Measurements from ENCODE around the gene OR7G2.
A peak's percentile ranks its signal among the peaks of the same experiment; 100 is the strongest.

OR7G2 gene

DNA sequence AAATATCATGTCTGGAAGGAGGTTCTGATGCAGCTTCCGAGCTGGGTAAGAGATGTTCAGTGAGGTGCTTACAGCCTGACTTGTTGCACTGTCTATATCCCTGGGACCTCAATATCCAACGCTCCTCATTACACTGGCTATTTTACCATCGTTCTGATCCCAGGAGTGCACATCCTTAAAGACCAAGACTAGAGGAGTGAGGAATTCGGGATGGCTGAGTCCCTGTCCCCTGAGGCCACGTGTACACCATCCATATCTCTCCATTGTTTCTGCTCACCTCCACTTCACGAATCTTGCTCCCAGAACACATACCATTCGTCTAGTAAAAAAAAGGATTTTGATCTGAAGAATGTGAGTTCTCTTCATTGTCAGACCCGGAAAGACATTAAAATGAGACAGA is at the start of gene OR7G2:
Gene OR7G2 (minus strand): TSS at position 101 of the 400 bp plus-strand sequence. CDS start 4,232 bp downstream, outside the sequence.
- DNase-seq (ENCODE audit: low read depth), result no peak

DNA sequence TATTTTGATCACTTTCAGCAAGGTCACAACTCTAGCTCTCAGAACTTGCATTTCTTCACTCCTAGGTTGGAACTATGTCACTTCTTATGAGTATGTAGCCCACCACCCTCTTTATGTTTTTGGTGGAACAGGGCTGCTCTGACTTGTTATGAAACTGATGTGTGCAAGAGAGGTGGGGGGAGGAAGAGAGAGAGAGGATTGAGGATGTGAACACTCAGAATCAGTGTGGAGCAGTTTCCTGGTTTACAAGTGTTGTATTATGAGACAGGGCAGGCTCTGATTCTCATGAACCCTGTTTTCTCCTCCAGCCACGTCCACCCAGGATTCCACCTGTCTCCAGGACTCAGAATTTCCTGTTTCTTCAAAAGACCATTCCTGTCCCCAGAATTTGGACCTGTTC is 49.0 kb upstream of the OR7G2 start:
- DNase-seq (ENCODE audit: low read depth), result no peak

DNA sequence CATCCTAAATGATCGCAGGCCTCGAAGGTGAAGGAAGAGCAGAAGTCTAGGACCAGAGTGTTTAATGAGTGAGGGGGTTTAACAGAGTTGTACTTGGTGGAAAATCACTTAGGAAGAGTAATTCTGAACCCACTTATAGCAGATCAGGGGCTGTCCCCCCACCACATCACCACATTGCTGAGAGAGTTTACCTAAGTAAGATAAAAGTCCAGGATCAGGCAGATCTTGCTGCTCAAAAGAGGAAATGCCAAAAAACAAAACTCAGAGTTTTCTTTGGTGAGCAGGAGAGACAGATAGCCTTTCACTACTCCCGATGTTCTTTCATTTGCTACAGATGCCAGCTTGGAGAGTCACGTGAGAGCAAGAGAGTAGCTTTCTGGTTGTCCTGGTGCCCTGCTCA is 48.3 kb upstream of the OR7G2 start:
- no peak for DNase-seq (ENCODE audit: low read depth)

DNA sequence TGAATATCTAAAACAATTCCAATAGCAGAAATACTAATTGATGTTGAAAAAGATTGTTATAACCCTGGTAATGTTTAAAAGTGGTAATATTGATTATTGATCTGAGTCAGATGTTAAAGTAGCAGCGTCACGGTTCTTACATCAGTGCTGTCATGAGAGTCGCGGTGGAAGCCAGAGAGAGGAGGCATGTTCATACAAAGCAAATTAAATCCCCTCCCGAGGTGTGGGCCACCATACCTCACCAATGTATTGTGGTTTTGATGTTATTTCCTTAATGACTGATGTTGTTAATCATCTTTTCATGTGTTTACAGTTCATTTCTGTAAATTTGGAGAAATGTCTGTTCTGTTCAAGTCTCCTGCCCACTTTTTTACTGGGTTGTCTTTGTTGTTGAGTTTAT is 44.1 kb upstream of the OR7G2 start:
- DNase-seq (ENCODE audit: low read depth), result no peak

DNA sequence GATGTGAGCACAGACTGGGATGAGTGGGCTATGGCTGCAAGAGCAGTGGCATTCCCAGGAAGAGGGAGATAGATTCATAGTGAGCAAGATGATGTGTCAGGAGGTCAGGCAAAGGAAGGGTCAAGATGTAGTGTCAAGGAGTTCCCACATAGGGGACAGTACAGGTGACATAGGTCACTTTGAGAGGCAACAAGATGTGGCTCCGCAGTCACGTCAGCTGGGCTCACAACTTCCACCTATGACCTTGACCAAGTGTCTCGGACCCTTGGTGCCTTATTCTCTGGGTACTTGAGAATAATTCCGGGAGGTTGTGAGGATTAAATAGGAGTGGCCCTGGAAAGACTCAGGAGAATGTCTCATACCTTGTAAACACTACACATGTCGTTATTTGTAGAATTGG is 43.4 kb upstream of the OR7G2 start:
- no peak for DNase-seq (ENCODE audit: low read depth)

DNA sequence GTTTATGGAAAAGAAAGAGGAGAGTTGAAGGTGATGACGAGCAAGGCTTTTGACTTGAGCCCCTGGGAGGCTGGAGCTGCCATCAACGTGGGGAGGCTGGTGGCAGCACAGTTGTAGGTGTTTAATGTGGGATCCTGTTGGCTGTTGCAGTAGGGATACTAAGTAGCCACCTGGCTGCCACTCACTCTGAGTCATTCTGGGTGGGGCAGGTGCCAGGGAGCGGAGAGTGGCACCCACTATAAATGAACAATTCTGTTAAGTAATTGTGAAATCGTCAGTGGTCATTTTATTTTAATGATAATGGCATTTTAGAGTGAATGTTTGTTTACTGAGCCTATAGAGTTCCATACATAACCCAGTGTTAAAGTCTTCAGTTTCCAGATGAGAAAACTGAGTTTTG is 42.7 kb upstream of the OR7G2 start:
- no peak for DNase-seq (ENCODE audit: low read depth)

DNA sequence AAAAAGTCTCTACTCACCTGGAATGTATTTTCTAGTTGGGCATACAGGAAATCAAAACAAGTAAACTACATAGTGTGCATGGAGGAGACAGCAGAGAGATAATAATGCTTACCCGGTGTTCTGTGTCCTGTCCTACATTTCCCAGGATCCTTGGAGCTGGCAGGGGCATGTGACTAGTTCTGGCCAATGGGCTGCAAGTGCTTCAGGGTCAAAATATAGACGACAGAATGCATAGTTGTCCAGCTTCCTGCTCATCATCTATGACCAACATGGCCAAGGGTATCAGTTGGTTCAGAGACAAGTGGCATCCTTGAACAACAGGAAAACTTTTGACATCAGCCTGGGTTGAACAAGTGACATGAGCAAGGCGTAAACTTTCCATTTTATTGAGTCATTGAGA is 41.4 kb upstream of the OR7G2 start:
- DNase-seq (ENCODE audit: low read depth), result no peak

DNA sequence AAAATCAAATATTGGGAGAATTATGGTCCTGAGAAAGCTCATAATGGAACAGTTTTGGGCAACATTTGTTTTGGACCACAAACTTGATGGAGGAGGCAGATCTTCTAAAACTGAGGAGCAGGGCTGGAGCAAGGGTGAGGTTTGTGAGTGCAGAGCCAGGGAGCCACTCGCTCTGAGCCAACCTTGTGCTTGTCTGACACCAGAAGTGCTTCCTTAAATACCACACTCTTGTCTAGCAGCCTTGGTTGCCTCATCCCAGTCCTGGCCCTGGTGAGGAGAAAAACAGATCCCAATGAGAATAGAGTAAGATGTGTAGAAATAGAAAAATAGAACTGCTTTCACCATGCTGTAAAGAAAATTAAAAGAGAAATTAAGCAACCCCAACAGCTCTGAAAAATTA is 39.6 kb upstream of the OR7G2 start:
- no peak for DNase-seq (ENCODE audit: low read depth)

DNA sequence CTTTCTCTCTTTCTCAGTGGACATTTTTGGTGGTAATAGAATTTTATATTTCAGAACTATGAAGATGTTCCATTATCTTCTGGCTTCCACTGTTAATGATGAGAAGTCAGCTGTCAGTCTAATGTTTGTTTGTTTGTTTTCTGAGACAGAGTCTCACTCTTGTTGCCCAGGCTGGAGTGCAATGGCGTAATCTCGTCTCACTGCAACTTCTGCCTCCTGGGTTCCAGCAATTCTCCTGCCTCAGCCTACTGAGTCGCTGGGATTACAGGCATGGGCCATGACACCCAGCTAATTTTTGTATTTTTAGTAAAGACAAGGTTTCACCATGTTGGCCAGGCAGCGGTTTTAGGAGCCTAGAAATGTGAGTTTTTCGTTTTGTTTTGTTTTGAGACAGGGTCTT is 37.6 kb upstream of the OR7G2 start:
- DNase-seq (ENCODE audit: low read depth), result no peak

DNA sequence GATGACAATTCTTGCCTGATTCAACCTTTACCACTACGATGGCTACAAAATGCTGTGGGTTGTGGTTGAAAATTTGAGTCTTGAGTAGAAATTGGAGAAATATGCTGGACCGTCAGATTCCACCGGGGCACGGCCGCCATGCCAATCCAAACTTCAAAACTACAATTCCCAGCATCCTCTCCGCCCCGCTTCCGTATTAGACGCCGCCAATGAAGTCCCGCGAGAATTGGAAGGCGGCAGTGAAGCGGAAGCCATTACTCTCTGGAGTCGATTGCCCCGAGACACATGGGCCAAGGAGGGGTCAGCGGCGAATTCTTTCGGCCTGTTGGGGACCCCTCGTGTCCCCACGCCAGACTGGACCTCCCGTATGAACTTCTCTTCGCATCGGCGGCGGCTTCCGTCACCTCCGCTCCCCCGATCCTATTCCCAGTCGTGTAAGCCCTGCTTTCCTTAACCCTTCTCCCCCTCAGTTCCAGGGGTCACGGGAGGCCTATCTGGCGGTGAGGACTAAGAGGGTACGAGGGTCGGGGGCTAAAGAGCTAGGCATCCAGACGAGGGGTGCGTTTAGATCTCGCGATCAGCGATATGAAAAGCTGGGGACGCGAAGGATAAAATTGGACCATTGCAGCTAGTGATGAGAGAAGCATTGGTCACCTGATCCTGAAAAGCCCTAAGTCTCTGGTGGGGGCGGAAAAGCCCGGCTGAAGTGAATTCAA is 33.0 kb upstream of the OR7G2 start, which contains the start of gene ZNF317:
Gene ZNF317 (plus strand): TSS at position 239 of the 716 bp plus-strand sequence. CDS start 15,620 bp downstream, outside the sequence.
- peak; percentile 94 for DNase-seq (ENCODE audit: low read depth)

DNA sequence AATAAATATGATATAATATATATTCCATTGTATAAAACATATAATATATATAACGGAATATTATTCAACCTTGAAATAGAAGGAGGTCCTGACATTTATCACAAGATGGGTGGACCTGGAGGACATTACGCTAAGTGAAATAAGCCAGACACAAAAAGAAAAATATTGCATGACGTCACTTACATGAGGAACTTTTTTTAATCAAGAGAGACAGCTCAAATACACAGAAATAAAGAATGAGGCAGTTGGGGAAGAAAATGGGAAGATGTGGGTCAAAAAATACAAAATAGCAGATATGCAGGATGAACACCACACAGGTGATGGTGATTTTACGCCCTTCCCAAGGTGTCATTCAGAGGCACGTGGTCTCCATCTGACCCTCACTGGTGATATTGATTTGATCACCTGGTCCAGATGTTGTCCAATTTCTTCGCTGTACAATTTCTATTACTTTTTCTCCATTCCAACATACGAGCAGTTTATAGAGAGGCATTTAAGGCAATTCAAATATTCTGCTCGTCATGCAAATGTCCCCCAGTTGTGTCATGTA is 32.4 kb upstream of the OR7G2 start:
- no peak for DNase-seq (ENCODE audit: low read depth)

DNA sequence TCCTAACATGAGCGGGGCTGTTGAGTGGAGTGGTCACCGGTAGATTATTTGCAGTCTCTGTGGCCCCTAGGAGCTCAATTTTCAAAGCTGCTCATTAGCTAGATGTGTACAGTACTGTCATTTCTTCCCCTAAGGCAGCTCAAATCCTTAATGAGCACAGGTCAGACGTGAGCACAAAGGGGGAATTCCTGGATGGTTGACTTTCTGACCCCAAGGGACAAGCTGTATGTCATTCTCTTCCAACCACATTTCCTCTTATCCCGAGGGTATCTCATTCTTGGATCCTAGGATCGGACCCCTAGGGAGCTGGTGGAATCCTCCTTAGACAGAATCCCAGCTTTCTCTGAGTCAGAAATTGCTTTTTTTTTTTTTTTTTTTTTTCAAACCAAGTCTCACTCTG is 25.1 kb upstream of the OR7G2 start:
- DNase-seq (ENCODE audit: low read depth), result no peak

DNA sequence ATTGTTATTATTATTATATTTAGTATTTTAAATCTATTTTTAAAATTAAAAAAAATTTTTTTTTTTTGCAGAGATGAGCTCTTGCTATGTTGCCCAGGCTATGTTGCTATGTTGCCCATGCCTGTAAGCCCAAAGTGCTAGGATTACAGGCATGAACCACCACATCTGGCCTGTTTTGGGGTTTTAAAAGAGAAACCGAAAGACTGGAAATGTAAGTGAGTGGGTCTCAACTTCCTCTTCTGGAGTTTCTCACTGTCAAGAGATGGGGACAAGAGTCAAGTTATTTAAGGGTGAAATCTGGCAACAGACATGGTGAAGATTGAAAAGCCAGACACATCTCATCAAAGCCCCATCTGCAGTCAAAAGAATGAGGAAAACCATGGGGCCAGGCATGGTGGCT is 23.7 kb upstream of the OR7G2 start:
- no peak for DNase-seq (ENCODE audit: low read depth)

DNA sequence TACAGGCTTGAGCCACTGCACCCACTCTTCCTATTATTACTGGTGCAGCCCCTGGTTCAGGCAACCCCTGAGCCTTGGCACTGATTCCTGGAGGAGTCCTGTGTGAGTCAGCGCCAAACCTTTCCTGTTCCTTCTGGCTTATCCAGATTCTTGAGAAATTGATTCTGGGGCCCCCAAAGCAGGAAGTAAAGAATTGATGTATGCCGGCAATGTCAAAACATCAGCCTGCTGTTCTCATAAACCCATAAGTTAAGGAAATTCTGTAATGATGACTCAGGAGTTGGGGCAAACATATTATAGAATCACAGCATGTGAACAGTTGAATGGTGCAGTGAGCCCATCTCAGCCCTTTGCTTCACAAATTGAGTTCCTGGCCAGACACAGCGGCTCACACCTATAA is 20.9 kb upstream of the OR7G2 start:
- DNase-seq (ENCODE audit: low read depth), result no peak

DNA sequence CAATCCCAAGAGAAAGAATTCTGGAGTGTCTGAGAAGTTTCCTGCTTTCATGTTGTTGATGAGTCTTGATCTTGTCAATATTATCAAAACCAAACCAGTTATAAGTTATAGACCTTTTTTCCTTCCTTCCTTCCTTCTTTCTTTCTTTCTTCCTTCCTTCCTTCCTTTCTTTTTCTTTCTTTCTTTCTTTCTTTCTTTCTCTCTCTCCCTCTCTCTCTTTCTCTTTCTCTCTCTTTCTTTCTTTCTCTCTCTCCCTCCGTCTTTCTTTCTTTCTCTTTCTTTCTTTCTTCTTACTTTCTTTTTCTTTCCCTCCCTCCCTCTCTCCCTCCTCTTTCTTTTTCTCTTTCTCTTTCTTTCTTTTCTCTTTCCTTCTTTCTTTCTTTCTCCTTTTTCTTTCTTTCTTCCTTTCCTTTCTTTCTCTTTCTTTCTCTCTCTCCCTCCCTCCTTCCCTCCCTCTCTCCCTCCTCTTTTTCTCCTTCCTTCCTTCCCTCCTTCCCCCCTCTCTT is 19.7 kb upstream of the OR7G2 start, which contains the start of gene OR7G3:
Gene OR7G3 (minus strand): TSS at position 51 of the 506 bp plus-strand sequence. CDS start 0 bp downstream, at position 51.
- DNase-seq (ENCODE audit: low read depth), result no peak

DNA sequence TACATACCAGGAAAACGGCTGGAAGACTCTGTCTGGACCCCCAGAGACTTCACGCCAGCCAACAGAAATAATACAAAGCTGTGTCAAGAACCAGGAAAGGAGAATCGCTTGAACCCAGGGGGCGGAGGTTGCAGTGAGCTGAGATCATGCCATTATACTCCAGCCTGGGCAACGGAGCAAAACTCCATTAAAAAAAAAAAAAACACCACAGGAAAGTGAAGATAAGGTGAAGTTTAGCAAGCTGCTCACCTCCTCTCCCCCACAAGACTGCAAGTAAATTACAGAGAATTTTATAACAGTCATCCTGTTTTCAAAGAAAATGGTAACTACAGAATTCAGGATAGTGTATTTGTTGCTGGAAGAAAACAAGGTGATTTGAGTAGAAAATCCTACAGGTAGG is 9.3 kb upstream of the OR7G2 start:
- no peak for DNase-seq (ENCODE audit: low read depth)

DNA sequence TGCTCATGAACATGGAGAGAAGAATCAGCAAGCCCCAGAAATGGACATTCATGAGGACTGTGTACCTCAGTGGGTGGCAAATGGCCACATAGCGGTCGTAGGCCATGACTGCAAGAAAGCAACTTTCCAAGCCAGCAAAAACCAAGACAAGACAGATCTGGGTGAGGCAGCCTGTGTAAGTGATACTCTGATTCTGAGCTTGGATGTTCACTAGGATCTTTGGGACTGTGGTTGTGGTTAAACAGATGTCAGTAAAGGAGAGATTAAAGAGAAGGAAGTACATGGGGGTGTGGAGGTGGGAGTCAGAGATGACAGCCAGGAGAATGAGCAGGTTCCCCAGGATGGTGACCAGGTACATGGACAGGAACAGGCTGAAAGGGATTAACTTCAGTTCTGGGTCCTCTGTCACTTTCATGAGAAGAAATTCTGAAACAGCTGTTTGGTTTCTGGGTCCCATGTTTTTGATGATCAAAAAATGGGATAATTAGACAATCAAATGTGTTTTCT is 8.1 kb upstream of the OR7G2 start, which contains the start of gene OR7G1:
Gene OR7G1 (minus strand): TSS at position 457 of the 507 bp plus-strand sequence. CDS start 0 bp downstream, at position 457.
- no peak for DNase-seq (ENCODE audit: low read depth)

DNA sequence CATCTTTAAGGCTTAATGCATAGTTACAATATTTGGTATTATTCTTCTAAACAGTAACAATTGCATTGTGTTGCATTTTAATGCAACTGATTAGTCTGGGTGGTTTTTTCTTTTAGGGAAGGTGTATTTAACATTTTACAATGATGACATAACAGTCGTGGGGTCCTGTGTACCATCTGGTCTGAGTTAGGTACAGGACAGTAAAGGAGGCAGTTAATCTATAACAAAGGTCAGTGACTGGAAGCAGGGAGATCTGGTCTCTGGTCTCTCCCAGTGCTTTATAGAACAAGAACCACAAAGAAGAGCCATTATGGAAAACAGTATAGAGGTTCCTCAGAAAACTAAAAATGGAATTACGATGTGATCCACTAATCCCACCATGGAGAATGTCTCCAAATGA is 2.7 kb upstream of the OR7G2 start:
- no peak for DNase-seq (ENCODE audit: low read depth)

DNA sequence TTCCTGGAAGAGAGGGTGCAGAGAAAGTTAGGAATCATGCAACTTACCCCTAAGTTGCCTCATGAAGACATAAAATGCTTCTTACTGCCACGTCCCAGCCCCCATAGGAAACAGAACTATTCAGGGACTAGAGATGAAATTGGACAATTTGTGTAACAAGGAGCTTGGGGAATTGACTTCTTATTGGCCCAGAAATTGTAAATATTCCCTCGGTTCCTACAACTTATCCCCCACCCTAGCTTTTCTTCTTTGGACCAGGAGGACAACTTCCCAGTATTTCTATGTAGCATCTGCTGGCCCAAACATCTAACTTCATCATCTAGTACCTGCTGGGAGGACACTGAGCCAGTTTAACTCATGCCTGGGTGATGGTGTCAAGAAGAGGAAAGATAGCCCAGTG is 20.5 kb downstream of the OR7G2 start, which contains the start of gene OR1M1:
Gene OR1M1 (plus strand): TSS at position 301 of the 400 bp plus-strand sequence. CDS start 6,184 bp downstream, outside the sequence.
- no peak for DNase-seq (ENCODE audit: low read depth)

DNA sequence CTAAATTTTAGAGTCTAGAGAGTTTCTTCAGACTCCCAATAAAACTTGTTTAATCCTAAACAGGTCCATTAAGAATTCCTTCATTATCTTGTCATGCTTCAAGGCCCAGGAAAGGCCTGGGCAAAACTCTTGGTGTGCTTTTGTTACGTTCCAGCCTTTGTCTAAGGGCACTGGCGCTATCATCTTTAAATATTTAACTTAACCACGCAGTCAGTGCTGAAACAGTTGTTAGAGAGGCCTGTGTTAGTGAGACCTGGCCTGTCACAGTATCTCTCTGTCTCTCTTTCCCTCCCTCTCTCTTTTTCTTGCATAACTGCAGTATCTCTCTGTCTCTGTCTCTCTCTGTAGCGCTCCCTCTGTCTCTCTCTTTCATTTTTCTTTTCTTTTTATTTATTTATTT is 28.6 kb downstream of the OR7G2 start:
- no peak for DNase-seq (ENCODE audit: low read depth)

DNA sequence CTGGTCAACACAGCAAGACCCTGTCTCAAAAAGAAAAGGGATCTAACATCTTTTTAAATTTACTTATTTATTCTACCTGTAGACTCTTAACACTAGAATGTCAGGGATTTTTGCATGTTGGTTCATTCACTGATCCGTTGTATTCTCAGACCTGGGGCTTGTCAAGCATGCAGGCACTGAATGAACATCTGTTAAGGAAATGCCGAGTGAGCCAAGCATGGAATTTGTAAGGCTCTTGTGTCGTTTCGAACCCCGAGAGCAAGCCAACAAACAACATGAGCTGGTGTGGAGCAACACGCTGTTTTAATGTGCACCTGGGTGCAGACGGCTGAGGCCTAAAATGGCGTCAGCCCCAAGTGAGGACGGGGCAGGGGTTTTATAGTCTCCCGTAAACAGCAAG is 30.4 kb downstream of the OR7G2 start:
- no peak for DNase-seq (ENCODE audit: low read depth)

DNA sequence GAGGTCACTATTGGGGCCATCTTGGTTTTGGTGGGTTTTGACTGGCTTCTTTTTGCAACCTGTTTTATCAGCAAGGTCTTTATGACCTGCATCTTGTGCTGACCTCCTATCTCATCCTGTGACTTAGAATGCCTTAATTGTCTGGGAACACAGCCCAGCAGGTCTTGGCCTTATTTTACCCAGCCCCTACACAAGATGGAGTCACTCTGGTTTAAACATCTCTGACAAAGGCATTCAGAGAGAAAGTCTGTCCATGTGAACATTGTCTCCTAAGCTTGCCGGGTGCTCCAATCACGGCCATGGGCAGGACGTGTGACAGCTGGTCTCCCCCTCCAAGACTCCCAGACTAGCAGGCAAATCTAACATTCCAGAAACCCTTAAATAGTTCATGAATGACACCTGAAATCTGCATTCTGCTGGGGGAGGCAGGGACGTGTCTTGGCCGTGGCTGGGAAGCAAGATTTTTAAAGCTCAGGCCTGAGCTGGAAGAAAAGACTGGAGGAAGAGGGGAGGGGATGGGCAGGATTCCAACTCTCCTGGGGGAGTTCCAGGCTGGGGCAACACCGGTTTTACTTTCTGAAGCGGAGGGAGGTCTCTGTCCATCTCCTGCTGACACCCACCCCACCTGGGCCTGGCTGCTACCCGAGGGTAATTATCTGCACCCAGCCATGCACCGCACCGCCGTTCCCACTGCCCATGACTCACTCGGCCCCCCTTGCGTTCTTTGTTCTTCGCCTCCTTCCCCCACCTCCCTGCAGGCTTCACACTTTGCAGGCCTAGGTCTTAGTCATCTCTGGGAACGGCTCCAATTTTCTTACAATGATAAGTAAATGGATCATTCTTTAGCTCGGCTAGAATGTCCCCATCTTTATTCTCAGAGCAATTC is 32.0 kb downstream of the OR7G2 start:
- DNase-seq (ENCODE audit: low read depth), result peak; percentile 39

All from stromal cell of bone marrow (primary cell).